ENCODE data around the gene ACVR1B. TPM values are rescaled to one million over a fixed set of nuclear protein-coding genes. Genes with fewer than 3 reads are reported as not detected.

The ACVR1B gene
- total RNA-seq, 1 donor from 2014 or later, result 18.7 TPM

GRCh38 chr12:51960488-51960887 is 9.0 kb downstream of the ACVR1B start:
- H3K27ac ChIP-seq, result no peak overlapping the region
- H3K27me3 ChIP-seq, result no peaks in the 10 kb centered on the region
- peaks cover 0 to 13% of the 10 kb centered on the region in 2 donors for H3K36me3 ChIP-seq
- peaks cover 0 to 12% of the 10 kb centered on the region in 2 donors for H3K4me1 ChIP-seq
- no peak for DNase-seq (ENCODE audit: low spot score in 2 of 2)
- TF ChIP-seq CTCF (IDR thresholded peaks at IDR 0.05), result no peak
- no peaks in the 10 kb centered on the region for H3K9me3 ChIP-seq
- H3K4me3 ChIP-seq, result no peak overlapping the region
- intact Hi-C loops (cut with DNase I), result no loop called here

GRCh38 chr12:51960890-51961289 is 9.4 kb downstream of the ACVR1B start:
- Histone ChIP-seq H3K27me3 (no peaks in the 10 kb centered on the region), H3K36me3 (peaks cover 0 to 13% of the 10 kb centered on the region in 2 donors), H3K4me3 (no peak overlapping the region), H3K4me1 (peaks cover 0 to 9% of the 10 kb centered on the region in 2 donors), H3K9me3 (no peaks in the 10 kb centered on the region), H3K27ac (no peak overlapping the region)
- no peak for TF ChIP-seq CTCF (IDR thresholded peaks at IDR 0.05)
- DNase-seq (ENCODE audit: low spot score in 2 of 2), result no peak
- intact Hi-C loops (cut with DNase I), result no loop called here

- intact Hi-C loops (cut with DNase I), result no loop called here
- no peak for TF ChIP-seq CTCF (IDR thresholded peaks at IDR 0.05)
- no peak overlapping the region for H3K4me3 ChIP-seq
- no peaks in the 10 kb centered on the region for H3K9me3 ChIP-seq
- peaks cover 0 to 9% of the 10 kb centered on the region in 2 donors for H3K4me1 ChIP-seq
- no peaks in the 10 kb centered on the region for H3K27me3 ChIP-seq
- H3K27ac ChIP-seq, result no peak overlapping the region
- DNase-seq (ENCODE audit: low spot score in 2 of 2), result peak in 1 of 2 donors; percentile 28
- peaks cover 0 to 13% of the 10 kb centered on the region in 2 donors for H3K36me3 ChIP-seq
Measured at GRCh38 chr12:51961834-51962233, 10.3 kb downstream of the ACVR1B start.

GRCh38 chr12:51962737-51963136 is 11.2 kb downstream of the ACVR1B start:
- Histone ChIP-seq H3K4me3 (no peak overlapping the region), H3K4me1 (peaks cover 0 to 9% of the 10 kb centered on the region in 2 donors), H3K9me3 (no peaks in the 10 kb centered on the region), H3K27me3 (no peaks in the 10 kb centered on the region), H3K27ac (no peak overlapping the region), H3K36me3 (peaks cover 0 to 13% of the 10 kb centered on the region in 2 donors)
- DNase-seq (ENCODE audit: low spot score in 2 of 2), result no peak
- TF ChIP-seq CTCF (IDR thresholded peaks at IDR 0.05), result no peak
- intact Hi-C loops (cut with DNase I), result no loop called here

- Histone ChIP-seq H3K27me3 (no peaks in the 10 kb centered on the region), H3K36me3 (peaks cover 0 to 13% of the 10 kb centered on the region in 2 donors), H3K4me1 (peaks cover 0 to 9% of the 10 kb centered on the region in 2 donors), H3K27ac (no peak overlapping the region), H3K9me3 (no peaks in the 10 kb centered on the region), H3K4me3 (no peak overlapping the region)
- TF ChIP-seq CTCF (IDR thresholded peaks at IDR 0.05), result no peak
- intact Hi-C loops (cut with DNase I), result no loop called here
- no peak for DNase-seq (ENCODE audit: low spot score in 2 of 2)
Measured at GRCh38 chr12:51963477-51963876, 12.0 kb downstream of the ACVR1B start.

- intact Hi-C loops (cut with DNase I), result no loop called here
- H3K4me3 ChIP-seq, result no peak overlapping the region
- peaks cover 0 to 27% of the 10 kb centered on the region in 2 donors for H3K4me1 ChIP-seq
- TF ChIP-seq CTCF (IDR thresholded peaks at IDR 0.05), result no peak
- H3K36me3 ChIP-seq, result no peaks in the 10 kb centered on the region
- H3K27ac ChIP-seq, result no peak overlapping the region
- H3K27me3 ChIP-seq, result no peaks in the 10 kb centered on the region
- H3K9me3 ChIP-seq, result no peaks in the 10 kb centered on the region
- no peak for DNase-seq (ENCODE audit: low spot score in 2 of 2)
Measured at GRCh38 chr12:51969643-51970042, 18.1 kb downstream of the ACVR1B start.

All from ascending aorta (tissue), 2 donors.